ENCODE data around the gene C13orf46.

The C13orf46 gene

GRCh38 chr13:113969973-113970611, 3.8 kb downstream of the C13orf46 start:
- DNase-seq, result no peak

DNA sequence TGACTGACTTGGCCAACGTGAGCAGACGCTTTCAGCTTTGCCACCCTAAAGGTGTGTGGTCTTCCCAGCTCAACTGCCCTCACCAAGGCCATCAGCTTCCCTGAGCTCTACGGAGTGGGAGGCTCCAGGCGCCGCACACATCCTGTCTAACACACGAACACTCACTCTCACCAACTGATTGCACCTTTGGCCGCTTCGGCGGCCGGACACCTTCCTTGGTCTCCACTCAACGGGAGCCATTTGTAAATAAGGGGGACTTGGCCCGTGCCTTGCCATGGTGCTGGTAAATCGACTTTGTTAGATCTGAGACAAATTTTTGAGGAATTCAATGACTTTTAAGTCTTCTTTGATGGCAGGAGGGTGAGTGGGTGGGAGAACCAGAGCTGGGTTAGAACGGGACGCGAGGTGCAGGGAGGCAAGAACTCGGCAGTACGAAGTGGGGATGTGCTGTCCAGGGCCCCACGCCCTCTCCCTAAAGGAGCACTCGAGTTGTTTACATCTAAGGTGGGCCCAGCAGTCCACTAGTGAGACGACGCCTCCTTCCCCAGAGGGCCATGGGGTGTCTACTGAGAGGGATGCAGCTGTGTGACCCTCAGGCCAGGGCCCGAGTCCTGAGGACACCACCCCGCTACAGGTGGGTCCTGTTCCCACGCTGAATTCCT, 4.4 kb downstream of the C13orf46 start:
- DNase-seq, result no peak

DNA sequence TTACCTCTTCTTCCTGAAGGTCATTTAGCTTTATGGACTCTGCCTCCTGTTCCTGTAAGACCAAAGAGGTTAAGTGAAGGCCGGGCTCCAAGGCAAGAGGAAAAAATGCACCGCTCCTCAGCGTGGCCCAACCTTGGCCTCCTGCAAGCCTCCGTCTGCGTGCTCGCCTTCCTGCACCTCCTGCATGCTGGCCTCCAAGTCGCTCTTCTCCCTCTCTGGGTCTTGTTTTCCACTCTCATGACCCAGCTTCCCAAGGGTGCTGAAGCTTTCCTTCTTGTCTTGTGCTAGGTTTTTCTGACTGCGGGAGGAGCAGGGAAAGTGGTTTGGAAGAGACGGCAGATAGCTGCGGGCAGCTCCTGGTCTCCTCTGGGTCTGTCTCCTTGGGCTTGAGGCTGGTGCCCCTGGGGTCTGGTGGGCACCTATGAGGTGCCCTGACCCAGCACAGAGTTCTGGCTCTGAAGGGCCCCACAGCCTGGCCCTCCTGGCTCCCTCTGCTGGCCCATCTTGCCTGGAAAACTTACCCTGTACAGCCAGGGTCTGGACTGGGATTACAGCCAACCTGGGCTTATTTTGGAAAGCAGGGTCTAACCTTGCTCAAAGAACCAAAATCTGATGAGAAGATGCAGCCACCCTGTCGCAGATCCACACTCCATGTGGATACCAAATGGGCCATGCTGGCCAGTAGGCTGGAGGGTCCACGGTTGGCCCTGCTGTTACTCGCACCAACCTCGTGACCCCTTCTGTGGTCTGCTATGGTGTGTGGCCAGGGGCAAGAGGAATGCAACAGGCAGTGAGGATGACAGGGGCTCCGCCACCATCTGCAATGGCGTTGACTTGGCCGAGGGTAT, 5.2 kb downstream of the C13orf46 start:
- DNase-seq, result no peak

GRCh38 chr13:113967729-113968462, 6.0 kb downstream of the C13orf46 start:
- DNase-seq, result no peak

GRCh38 chr13:113967206-113967720, 6.6 kb downstream of the C13orf46 start:
- DNase-seq, result no peak

DNA sequence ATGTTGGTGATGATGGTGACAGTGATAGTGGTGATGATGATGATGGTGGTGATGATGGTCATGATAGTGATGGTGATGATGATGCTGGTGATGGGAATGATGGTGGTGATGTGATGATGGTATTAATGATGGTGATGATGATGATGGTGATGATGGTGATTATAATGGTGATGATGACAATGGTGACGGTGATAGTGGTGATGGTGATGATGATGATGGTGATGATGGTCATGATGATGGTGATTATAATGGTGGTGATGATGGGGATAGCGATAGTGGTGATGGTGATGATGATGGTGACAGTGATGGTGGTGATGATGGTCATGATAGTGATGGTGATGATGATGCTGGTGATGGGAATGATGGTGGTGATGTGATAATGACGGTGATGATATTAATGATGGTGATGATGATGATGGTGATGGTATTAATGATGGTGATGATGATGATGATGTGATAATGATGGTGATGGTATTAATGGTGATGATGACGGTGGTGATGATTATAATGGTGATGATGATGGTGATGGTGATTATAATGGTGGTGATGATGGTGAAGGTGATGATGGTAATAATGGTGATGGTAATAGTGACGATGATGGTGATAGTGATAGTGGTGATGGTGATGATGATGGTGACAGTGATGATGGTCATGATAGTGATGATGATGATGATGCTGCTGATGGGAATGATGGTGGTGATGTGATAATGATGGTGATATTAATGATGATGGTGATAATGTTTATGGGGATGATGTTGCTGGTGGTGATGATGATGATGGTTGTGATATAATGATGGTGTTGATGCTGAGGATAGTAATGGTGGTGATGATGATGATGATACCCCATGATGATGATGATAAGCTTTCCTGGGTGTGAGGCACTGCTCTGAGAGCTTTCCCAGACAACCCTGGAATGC, 7.7 kb downstream of the C13orf46 start:
- no peak for DNase-seq

DNA sequence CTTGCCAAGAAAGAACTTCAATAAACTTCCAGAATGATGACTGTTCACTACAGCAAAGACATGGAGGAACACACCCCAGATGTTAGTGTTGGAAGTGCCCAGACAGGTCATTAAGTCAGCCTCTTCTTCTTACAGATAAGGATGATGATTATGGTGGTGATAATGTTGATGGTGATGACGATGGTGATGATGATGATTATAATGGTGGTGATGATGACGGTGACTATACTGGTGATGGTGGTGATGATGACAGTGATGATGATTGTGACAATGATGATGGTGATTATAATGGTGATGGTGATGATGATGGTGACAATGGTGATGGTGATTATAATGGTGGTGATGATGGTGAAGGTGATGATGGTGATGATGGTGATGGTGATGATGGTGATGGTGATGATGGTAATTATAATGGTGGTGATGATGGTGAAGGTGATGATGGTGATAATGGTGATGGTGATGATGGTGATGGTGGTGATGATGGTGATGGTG, 8.4 kb downstream of the C13orf46 start:
- DNase-seq, result no peak

GRCh38 chr13:113964251-113964995, 9.5 kb downstream of the C13orf46 start:
- no peak for DNase-seq

- DNase-seq, result no peak
Measured at GRCh38 chr13:113963376-113963775, 10.5 kb downstream of the C13orf46 start.

GRCh38 chr13:113962975-113963374, 10.9 kb downstream of the C13orf46 start:
- no peak for DNase-seq

DNA sequence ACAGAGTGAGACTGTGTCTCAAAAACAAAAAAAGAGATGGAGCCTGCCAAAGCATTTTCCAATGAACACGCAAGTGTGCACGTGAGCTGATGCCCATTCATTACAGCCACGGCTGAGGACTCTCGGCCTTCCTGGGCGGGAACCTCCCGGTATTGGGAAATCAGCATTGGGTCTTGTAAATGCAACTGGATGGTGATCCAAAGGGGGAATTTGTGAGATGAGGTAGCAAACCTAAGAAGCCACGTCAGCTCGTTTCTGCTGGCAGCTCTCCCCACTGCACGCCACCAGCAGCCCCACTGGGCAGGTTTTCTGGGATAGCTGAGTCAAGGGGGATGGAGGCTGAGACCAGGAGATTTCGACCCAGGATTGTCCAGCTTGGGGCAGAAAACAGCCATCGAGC, 11.5 kb downstream of the C13orf46 start:
- no peak for DNase-seq

- no peak for DNase-seq
Measured at GRCh38 chr13:113960276-113960948, 13.5 kb downstream of the C13orf46 start.

DNA sequence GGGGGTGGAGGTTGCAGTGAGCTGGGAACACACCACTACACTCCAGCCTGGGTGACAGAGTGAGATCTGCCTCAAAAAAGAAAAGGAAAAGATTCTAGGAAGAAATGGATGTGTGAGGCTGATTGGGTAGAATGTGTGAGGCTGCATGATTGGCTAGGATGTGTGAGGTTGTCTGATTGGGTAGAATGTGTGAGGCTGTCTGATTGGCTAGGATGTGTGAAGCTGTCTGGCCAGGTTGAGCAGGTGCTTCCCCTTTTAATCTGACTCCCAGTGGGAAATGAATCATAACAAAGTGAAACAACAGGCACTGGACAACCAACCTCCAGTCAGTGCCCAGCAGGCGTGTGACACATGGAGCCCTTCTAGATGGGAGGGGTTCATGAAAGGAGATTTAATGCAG, 14.7 kb downstream of the C13orf46 start:
- no peak for DNase-seq

DNA sequence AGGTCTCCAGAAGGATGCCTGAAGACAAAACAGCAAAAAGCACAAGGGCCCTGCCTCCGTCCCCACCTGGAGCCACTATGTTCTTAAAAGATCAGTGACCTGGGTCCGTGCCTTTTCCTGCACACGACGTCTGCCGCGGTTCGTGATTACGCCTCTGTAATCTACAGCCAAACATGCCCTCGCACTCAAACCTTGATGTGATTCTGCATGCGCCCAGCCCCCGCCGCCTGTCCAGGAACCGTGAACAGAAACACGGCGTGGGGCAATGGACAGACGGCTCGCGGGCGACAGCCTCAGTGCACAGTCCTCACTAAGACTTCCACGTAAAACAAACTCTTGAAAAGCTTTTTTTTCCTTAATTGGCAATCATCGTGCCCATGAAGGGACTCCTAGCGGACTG, 15.5 kb downstream of the C13orf46 start:
- DNase-seq, result no peak

DNA sequence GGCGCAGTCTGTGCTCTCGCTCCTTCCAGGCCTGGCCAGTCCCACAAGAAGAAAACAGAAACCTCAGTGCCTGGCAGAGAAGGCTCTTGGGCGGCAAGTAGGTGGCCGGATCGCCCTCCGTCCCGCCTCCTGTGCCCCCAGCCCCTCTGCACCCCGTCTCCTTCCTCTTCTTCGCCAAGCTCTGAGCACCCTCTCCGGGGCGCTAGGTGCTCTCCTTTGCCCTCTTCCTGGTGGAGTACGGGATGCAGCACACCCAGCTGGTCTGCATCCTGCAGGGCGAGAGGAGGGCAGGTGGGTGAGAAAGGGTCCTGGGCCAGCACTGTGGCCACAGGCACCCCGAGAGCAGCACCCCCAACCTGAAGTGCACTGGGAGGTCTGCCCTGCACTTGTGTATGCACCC, 17.3 kb downstream of the C13orf46 start:
- DNase-seq, result no peak

DNA sequence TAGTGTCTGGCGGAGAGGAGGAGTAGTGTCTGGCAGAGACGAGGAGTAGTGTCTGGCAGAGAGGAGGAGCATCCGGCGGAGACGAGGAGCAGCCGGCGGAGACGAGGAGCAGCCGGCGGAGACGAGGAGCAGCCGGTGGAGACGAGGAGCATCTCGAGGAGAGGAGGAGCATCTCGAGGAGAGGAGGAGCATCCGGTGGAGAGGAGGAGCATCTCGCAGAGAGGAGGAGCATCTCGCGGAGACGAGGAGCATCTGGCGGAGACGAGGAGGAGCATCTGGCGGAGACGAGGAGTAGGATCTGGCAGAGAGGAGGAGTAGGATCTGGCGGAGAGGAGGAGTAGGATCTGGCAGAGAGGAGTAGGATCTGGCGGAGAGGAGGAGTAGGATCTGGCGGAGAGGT, 18.2 kb downstream of the C13orf46 start:
- no peak for DNase-seq

GRCh38 chr13:113955235-113955634, 18.6 kb downstream of the C13orf46 start:
- DNase-seq, result no peak

- DNase-seq, result no peak
Measured at GRCh38 chr13:113954046-113954835, 19.6 kb downstream of the C13orf46 start.

- DNase-seq, result no peak
Measured at GRCh38 chr13:113953561-113953960, 20.3 kb downstream of the C13orf46 start.
